NCI-H187 treated with DMSO at 0.1 percent for 48 hours (cell line): ENCODE data around the gene THRAP3.
"Not testable (repeated sequence)": the region's sequence is repeated elsewhere in the genome, so short reads cannot be mapped to it uniquely, and the experiment has no call there.

Source experiments
- DNase-seq: peaks from one replicate; lab custom pipeline; 2025; lab: John Stamatoyannopoulos, UW

Gene THRAP3

GRCh38 chr1:36223996-36224536 lies at the start of gene THRAP3:
THRAP3 (plus strand) TSS chr1:36224443; CDS start chr1:36282564, 58,121 bp downstream.
- peak; percentile 96 for DNase-seq

GRCh38 chr1:36174713-36175112 lies 49.5 kb upstream of the THRAP3 start:
- DNase-seq, result no peak

GRCh38 chr1:36175137-36176095 lies 48.8 kb upstream of the THRAP3 start:
- DNase-seq, result no peak

- no peak for DNase-seq
Measured at GRCh38 chr1:36176106-36176949, 47.9 kb upstream of the THRAP3 start.

GRCh38 chr1:36177589-36178431 lies 46.4 kb upstream of the THRAP3 start:
- DNase-seq, result no peak

- DNase-seq, result no peak
Measured at GRCh38 chr1:36178471-36179219, 45.6 kb upstream of the THRAP3 start.

- DNase-seq, result no peak
Measured at GRCh38 chr1:36179220-36179600, 45.0 kb upstream of the THRAP3 start.

- DNase-seq, result no peak
Measured at GRCh38 chr1:36182734-36183133, 41.5 kb upstream of the THRAP3 start.

- DNase-seq, result no peak
Measured at GRCh38 chr1:36183309-36183856, 40.9 kb upstream of the THRAP3 start.

- peak; percentile 48 for DNase-seq
Measured at GRCh38 chr1:36187800-36188593, 36.2 kb upstream of the THRAP3 start.

- DNase-seq, result not testable (repeated sequence)
Measured at GRCh38 chr1:36196805-36197204, 27.4 kb upstream of the THRAP3 start.

- no peak for DNase-seq
Measured at GRCh38 chr1:36198641-36199040, 25.6 kb upstream of the THRAP3 start.

GRCh38 chr1:36199934-36200741 lies 24.1 kb upstream of the THRAP3 start:
- DNase-seq, result peak; percentile 51

GRCh38 chr1:36203027-36203553 lies 21.2 kb upstream of the THRAP3 start:
- no peak for DNase-seq

- no peak for DNase-seq
Measured at GRCh38 chr1:36203554-36204346, 20.5 kb upstream of the THRAP3 start.

GRCh38 chr1:36204347-36204909 lies 19.8 kb upstream of the THRAP3 start:
- no peak for DNase-seq

- no peak for DNase-seq
Measured at GRCh38 chr1:36206323-36206858, 17.9 kb upstream of the THRAP3 start.
